Peyer's patch (tissue), 4 donors: ENCODE data around the gene WDR18. TPM values are rescaled to one million over a fixed set of nuclear protein-coding genes. Genes with fewer than 3 reads are reported as not detected.

Source experiments
- DNase-seq, 3 donors: peaks; one replicate each; pipeline ENCODE4 v3.0.0-alpha.2; 2017 to 2019
- H3K27ac ChIP-seq, 4 donors: fragments of 200-600 bp; sonication (generic); one replicate each; pipeline ENCODE4 v1.5.1; 2016 to 2019
- H3K27me3 ChIP-seq, 2 donors: fragments of 200-600 bp; sonication (generic); one replicate each; pipeline ENCODE4 v1.5.1; 2019
- H3K36me3 ChIP-seq, 3 donors: fragments of 200-600 bp; sonication (generic); one replicate each; pipeline ENCODE4 v1.5.1; 2016 to 2019
- H3K4me1 ChIP-seq, 4 donors: fragments of 200-600 bp; sonication (generic); one replicate each; pipeline ENCODE4 v1.5.1; 2016 to 2019
- H3K4me3 ChIP-seq, 4 donors: fragments of 200-600 bp; sonication (generic); 1 replicate in 3 of 4; 2 replicates in 1 of 4; pipeline ENCODE4 v1.5.1; 2016 to 2019; ENCODE audit warnings: mild to moderate bottlenecking in 1 of 4
- H3K9me3 ChIP-seq, 4 donors: fragments of 200-600 bp; sonication (generic); one replicate each; pipeline ENCODE4 v1.5.1; 2016 to 2019; ENCODE audit warnings: mild to moderate bottlenecking in 1 of 4
- POLR2A ChIP-seq, 2 donors: fragments of 450-650 bp; IDR thresholded peaks; one replicate each; pipeline ENCODE4 v1.5.1; 2017; ENCODE audit warnings: antibody characterized with exemption in 2 of 2, mild to moderate bottlenecking in 2 of 2, moderate library complexity in 2 of 2
- total RNA-seq, 4 donors: library from RNA; depleted of rRNA; stranded (reverse); fragments of >200 nt; gene quantifications; one replicate each; pipeline ENCODE4 v1.1.0, GENCODE V29; 2016
- TF ChIP-seq, protein P1 (sequence below), 6 experiments: fragments of 450-650 bp in 4 of 6; fragments of 200-600 bp in 2 of 6; sonication (generic) in 1 of 6; IDR thresholded peaks; one replicate each; pipeline ENCODE4 v1.5.1; 2017 to 2019; ENCODE audit warnings: antibody characterized with exemption in 6 of 6, mild to moderate bottlenecking in 3 of 6, moderate library complexity in 1 of 6

Gene WDR18, protein sequence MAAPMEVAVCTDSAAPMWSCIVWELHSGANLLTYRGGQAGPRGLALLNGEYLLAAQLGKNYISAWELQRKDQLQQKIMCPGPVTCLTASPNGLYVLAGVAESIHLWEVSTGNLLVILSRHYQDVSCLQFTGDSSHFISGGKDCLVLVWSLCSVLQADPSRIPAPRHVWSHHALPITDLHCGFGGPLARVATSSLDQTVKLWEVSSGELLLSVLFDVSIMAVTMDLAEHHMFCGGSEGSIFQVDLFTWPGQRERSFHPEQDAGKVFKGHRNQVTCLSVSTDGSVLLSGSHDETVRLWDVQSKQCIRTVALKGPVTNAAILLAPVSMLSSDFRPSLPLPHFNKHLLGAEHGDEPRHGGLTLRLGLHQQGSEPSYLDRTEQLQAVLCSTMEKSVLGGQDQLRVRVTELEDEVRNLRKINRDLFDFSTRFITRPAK
- 10 to 100 TPM; 26.4 to 58.8 (median 40.5) TPM for total RNA-seq

DNA sequence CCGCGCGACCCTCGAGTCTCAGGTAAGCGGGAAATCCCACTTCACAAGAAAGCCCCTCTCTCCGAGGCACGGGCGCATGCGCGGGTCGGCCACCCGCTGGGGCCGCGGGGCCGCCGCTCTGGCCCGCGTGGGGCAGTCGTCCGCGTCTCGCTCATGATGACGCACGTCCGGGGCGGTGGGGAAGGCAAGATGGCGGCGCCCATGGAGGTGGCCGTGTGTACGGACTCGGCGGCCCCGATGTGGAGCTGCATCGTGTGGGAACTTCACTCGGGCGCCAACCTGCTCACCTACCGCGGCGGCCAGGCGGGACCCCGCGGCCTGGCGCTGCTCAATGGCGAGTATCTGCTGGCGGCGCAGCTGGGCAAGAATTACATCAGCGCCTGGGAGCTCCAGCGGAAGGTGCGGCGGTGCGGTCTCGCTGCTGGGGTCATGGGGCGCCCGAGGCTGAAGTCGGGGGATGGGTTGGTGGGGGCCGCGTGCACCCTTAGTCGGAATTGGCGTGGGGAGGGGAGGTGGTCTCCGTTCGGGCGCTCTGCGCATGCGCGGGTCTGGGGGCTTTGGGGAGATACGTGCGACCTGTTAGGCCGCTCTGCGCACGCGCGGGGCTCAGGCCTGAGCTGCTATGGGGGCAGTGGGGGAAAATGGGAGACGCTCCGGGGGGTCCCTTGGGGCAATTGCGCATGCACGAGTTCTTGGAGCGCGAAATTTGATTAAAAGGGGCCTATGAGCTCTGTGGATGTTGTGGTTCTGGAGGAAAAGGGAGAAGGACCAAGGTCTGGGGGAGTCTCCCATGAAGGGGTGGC, at the start of gene WDR18:
WDR18 (plus strand) TSS at position 181 of the 803 bp plus-strand sequence; CDS start at position 190, 9 bp downstream.
- peak; percentile 94 to 97 (median 94) for DNase-seq
- H3K27ac ChIP-seq = peak within 1 kb of the TSS; percentile 78 to 92 (median 88)
- no peaks in the 10 kb centered on the region for H3K27me3 ChIP-seq

DNA sequence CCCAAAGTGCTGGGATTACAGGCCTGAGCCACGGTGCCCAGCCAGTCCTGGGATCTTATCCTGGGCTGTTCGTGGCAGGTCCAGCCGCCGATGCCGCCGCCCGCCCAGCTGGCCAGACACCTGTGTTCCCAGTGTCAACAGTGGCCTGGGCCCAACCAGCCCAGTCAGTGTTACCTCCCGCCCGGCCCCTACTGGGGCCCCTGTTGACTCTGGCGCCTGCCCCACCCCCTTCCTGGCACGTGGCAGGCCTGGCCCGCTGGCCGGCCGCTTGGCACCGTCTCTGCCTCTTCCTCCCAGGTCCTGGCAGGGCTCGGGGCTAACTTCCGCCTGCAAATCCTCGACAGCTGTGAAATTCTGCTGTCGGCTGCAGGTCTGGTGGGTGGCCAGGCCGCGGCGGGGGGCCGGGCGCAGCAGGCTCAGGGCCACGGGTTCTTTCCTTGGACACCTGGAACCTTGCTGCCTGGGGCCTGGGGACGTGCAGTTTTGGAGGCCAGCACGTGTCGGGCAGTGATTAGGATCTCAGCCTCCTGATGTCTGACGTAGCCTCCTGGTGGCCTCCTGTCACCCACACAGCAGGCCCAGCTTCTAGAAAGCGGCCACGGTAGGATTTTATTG, 49.2 kb upstream of the WDR18 start:
- TF ChIP-seq POLR2A (IDR thresholded peaks at IDR 0.05) = no peak
- TF ChIP-seq, protein P1, sequence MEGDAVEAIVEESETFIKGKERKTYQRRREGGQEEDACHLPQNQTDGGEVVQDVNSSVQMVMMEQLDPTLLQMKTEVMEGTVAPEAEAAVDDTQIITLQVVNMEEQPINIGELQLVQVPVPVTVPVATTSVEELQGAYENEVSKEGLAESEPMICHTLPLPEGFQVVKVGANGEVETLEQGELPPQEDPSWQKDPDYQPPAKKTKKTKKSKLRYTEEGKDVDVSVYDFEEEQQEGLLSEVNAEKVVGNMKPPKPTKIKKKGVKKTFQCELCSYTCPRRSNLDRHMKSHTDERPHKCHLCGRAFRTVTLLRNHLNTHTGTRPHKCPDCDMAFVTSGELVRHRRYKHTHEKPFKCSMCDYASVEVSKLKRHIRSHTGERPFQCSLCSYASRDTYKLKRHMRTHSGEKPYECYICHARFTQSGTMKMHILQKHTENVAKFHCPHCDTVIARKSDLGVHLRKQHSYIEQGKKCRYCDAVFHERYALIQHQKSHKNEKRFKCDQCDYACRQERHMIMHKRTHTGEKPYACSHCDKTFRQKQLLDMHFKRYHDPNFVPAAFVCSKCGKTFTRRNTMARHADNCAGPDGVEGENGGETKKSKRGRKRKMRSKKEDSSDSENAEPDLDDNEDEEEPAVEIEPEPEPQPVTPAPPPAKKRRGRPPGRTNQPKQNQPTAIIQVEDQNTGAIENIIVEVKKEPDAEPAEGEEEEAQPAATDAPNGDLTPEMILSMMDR (IDR thresholded peaks at IDR 0.05) = no peak
- Histone ChIP-seq H3K4me1 (peaks cover 11 to 36% (median 18%) of the 10 kb centered on the region in 4 donors), H3K36me3 (no peaks in the 10 kb centered on the region), H3K27ac (peak overlapping the region in 3 of 4 donors; percentile 38 to 60 (median 54)), H3K4me3 (no peak overlapping the region), H3K9me3 (no peaks in the 10 kb centered on the region), H3K27me3 (no peaks in the 10 kb centered on the region)
- DNase-seq = peak in 2 of 3 donors; percentile 80 to 85

More for the DNA sequence above, at the start of gene WDR18:
- peaks cover 0 to 17% (median 0%) of the 10 kb centered on the region in 3 donors for H3K36me3 ChIP-seq
- H3K9me3 ChIP-seq = no peaks in the 10 kb centered on the region
- TF ChIP-seq, protein P1 (IDR thresholded peaks at IDR 0.05) = peak; percentile 13 to 56 (median 36)
- peak; percentile 57 to 65 for TF ChIP-seq POLR2A (IDR thresholded peaks at IDR 0.05)
- H3K4me1 ChIP-seq = peaks cover 4 to 24% (median 8%) of the 10 kb centered on the region in 4 donors
- peak within 1 kb of the TSS; percentile 95 to 100 (median 97) for H3K4me3 ChIP-seq

DNA sequence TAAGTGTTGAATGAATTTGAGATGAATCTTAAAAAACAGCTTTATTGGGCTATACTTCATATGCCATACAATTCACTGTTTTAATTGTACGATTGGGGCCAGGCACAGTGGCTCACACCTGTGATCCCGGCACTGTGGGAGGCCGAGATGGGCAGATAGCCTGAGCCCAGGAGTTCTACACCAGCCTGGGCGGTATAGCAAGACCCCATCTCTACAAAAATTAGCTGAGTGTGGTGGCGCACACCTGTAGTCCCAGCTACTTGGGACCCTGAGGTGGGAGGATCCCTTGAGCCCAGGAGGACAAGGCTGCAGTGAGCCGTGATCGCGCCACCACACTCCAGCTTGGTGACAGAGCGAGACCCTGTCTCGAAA, 48.0 kb upstream of the WDR18 start:
- TF ChIP-seq POLR2A (IDR thresholded peaks at IDR 0.05) = no peak
- TF ChIP-seq, protein P1 (IDR thresholded peaks at IDR 0.05) = no peak
- Histone ChIP-seq H3K4me1 (peaks cover 13 to 47% (median 20%) of the 10 kb centered on the region in 4 donors), H3K36me3 (no peaks in the 10 kb centered on the region)

DNA sequence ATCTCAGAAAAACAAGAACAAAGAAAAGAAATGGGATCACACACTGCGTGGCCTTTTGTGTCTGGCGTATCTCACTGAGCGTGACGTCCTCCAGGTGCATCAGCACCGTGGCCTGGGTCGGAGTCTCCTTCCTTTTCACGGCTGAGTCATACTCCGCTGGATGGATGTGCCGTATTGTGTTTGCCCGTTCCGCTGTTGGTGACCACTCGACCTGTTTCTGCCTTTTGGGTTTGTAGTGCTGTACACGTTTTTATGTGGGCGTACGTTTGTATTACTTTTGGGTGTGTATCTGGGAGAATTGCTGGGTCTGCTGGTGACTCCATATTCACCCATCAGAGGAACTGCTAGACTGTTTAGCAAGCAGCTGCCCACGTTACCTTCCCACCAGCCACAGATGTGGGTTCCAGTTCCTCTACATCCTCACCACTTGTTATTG, 46.9 kb upstream of the WDR18 start:
- TF ChIP-seq, protein P1 (IDR thresholded peaks at IDR 0.05) = no peak
- no peak for TF ChIP-seq POLR2A (IDR thresholded peaks at IDR 0.05)
- no peak for DNase-seq
- no peaks in the 10 kb centered on the region for H3K9me3 ChIP-seq
- H3K4me3 ChIP-seq = no peak overlapping the region
- H3K27me3 ChIP-seq = no peaks in the 10 kb centered on the region
- H3K36me3 ChIP-seq = no peaks in the 10 kb centered on the region
- H3K4me1 ChIP-seq = peaks cover 18 to 56% (median 23%) of the 10 kb centered on the region in 4 donors
- H3K27ac ChIP-seq = no peak overlapping the region

More for the DNA sequence above, 48.0 kb upstream of the WDR18 start:
- no peak for DNase-seq
- Histone ChIP-seq H3K27me3 (no peaks in the 10 kb centered on the region), H3K27ac (no peak overlapping the region), H3K9me3 (no peaks in the 10 kb centered on the region), H3K4me3 (no peak overlapping the region)

DNA sequence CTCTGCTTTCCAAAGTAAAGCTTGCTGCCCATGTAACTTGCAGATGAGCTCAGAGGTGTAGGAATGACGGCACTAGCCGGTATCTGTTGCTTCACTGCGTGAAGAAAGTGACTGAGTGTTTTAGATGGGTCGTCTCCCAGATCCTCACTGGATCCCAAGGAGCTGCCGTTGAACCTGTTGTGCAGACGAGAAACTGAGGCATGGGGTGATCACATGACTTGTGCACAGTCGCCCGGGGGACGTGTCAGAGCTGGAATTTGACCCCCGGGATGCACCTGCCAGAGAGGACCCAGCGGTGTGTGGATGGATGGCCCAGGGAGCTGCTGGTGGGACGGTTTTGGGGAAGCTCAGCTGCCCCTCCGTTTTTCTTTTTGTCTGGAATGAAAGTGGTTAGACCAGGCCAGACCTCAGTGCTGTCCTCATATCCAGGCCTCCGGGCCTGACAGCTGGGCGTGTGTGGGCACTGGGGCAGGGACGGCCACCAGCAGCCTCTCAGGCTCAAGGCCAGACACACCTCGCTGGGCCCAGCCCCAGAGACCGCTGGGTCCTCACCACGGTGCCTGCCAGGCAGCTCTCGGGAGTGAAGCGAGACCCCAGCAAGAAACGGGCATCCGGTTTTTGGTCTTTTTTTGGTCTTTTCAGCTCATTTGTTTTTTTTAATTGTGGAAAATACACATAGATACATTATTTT, 45.8 kb upstream of the WDR18 start:
- Histone ChIP-seq H3K27ac (no peak overlapping the region), H3K27me3 (no peaks in the 10 kb centered on the region), H3K4me1 (peaks cover 10 to 46% (median 17%) of the 10 kb centered on the region in 4 donors), H3K9me3 (no peaks in the 10 kb centered on the region), H3K4me3 (no peak overlapping the region), H3K36me3 (no peaks in the 10 kb centered on the region)
- DNase-seq = no peak
- TF ChIP-seq, protein P1 (IDR thresholded peaks at IDR 0.05) = no peak
- TF ChIP-seq POLR2A (IDR thresholded peaks at IDR 0.05) = no peak
